T-helper 2 cell treated with Interferon-gamma antibody and Interleukin-4, amounts not matched to agents 100 ng/mL and 5 ng/mL, for 36 hours (primary cell): Measurements from ENCODE around the gene TK1. TPM values are rescaled to one million over a fixed set of nuclear protein-coding genes. Genes with fewer than 3 reads are reported as not detected.

Source experiments
- intact Hi-C: fragments of 100-400 bp; cut with micrococcal nuclease; formaldehyde crosslinking; loops from one replicate; pipeline ENCODE4 v1.15.1; 2023
- total RNA-seq: library from RNA; stranded (reverse); gene quantifications from 2 replicates; pipeline ENCODE4 v1.2.3, GENCODE V29; 2022

Gene TK1
- total RNA-seq, 1 donor from 2014 or later: 76.1 TPM

GRCh38 chr17:78125138-78125913, 61.5 kb downstream of the TK1 start:
- intact Hi-C loops: no loop called here

- intact Hi-C loops: no loop called here
Observed at GRCh38 chr17:78124836-78125137, 62.1 kb downstream of the TK1 start.

Other genes starting within 250 kb of the TK1 start
- 30.9 and 38.8 TPM in 2 replicates for gene TNRC6C, start 228.3 kb downstream of the TK1 start, total RNA-seq
- gene TMC6, start 58.3 kb downstream of the TK1 start, total RNA-seq: 498 and 523 TPM in 2 replicates
- gene TMC8, start 56.3 kb downstream of the TK1 start, total RNA-seq: 365 and 371 TPM in 2 replicates
- gene C17orf99, start 40.7 kb downstream of the TK1 start, total RNA-seq: not detected in 2 replicates
- 56.3 and 59.4 TPM in 2 replicates for gene SYNGR2, start 18.5 kb downstream of the TK1 start, total RNA-seq
- 16.3 and 17.5 TPM in 2 replicates for gene AFMID, start 310 bp upstream of the TK1 start, total RNA-seq
- 72.3 and 79.5 TPM in 2 replicates for gene BIRC5, start 27.2 kb upstream of the TK1 start, total RNA-seq
- gene TMEM235, start 44.6 kb upstream of the TK1 start, total RNA-seq: not detected in 2 replicates
- 23.5 and 23.9 TPM in 2 replicates for gene SOCS3, start 173.0 kb upstream of the TK1 start, total RNA-seq
- 58.0 and 61.2 TPM in 2 replicates for gene PGS1, start 191.6 kb upstream of the TK1 start, total RNA-seq